CD4-positive, alpha-beta T cell treated with Interferon gamma for 1 hour (primary cell): ENCODE measurements around the gene DMRTC2.
A peak's percentile ranks its signal among the peaks of the same experiment; 100 is the strongest.

ENCODE experiments used
- DNase-seq: peaks from one replicate; pipeline ENCODE4 v3.0.0-alpha.2; 2020

Gene DMRTC2

GRCh38 chr19:41845001-41845050, at the start of gene DMRTC2:
TSS of gene DMRTC2 (plus strand) at chr19:41845042. CDS start at chr19:41847429, 2,387 bp downstream.
- DNase-seq, result no peak

GRCh38 chr19:41796362-41796761, 48.5 kb upstream of the DMRTC2 start, which contains the start of gene CEACAM3:
TSS of gene CEACAM3 (plus strand) at chr19:41796587. CDS start at chr19:41796678, 91 bp downstream.
- DNase-seq, result no peak

GRCh38 chr19:41796901-41797300, 47.9 kb upstream of the DMRTC2 start:
- DNase-seq, result no peak

- DNase-seq, result no peak
Observed at GRCh38 chr19:41799444-41800000, 45.3 kb upstream of the DMRTC2 start.

GRCh38 chr19:41801031-41801430, 43.8 kb upstream of the DMRTC2 start:
- no peak for DNase-seq

- DNase-seq, result no peak
Observed at GRCh38 chr19:41801792-41802211, 43.0 kb upstream of the DMRTC2 start.

GRCh38 chr19:41802770-41803169, 42.1 kb upstream of the DMRTC2 start:
- no peak for DNase-seq

GRCh38 chr19:41804336-41804735, 40.5 kb upstream of the DMRTC2 start:
- no peak for DNase-seq

- no peak for DNase-seq
Observed at GRCh38 chr19:41807176-41807575, 37.7 kb upstream of the DMRTC2 start.

- peak; percentile 51 for DNase-seq
Observed at GRCh38 chr19:41808663-41809566, 35.9 kb upstream of the DMRTC2 start.

- no peak for DNase-seq
Observed at GRCh38 chr19:41810301-41810700, 34.5 kb upstream of the DMRTC2 start.

GRCh38 chr19:41811036-41811435, 33.8 kb upstream of the DMRTC2 start:
- peak; percentile 48 for DNase-seq

GRCh38 chr19:41811981-41812380, 32.9 kb upstream of the DMRTC2 start:
- no peak for DNase-seq

- no peak for DNase-seq
Observed at GRCh38 chr19:41813911-41814310, 30.9 kb upstream of the DMRTC2 start.

GRCh38 chr19:41815301-41815700, 29.5 kb upstream of the DMRTC2 start:
- DNase-seq, result no peak

- no peak for DNase-seq
Observed at GRCh38 chr19:41816761-41817160, 28.1 kb upstream of the DMRTC2 start.

GRCh38 chr19:41821003-41821735, 23.7 kb upstream of the DMRTC2 start:
- peak; percentile 44 for DNase-seq

- DNase-seq, result no peak
Observed at GRCh38 chr19:41837981-41838708, 6.7 kb upstream of the DMRTC2 start.

- DNase-seq, result no peak
Observed at GRCh38 chr19:41839211-41839610, 5.6 kb upstream of the DMRTC2 start.

GRCh38 chr19:41843371-41843770, 1.5 kb upstream of the DMRTC2 start:
- DNase-seq, result no peak

GRCh38 chr19:41844601-41845000, 241 bp upstream of the DMRTC2 start, which contains the start of gene LYPD4:
TSS of gene LYPD4 (minus strand) at chr19:41844683. CDS start at chr19:41839285, 5,398 bp downstream.
- DNase-seq, result no peak

GRCh38 chr19:41845051-41845590, 279 bp downstream of the DMRTC2 start:
- no peak for DNase-seq
